HG02870 (cell line): ENCODE data around the gene KIF6.
"Not testable (repeated sequence)": the region's sequence is repeated elsewhere in the genome, so short reads cannot be mapped to it uniquely, and the experiment has no call there.

Experiments used
- ATAC-seq: cut with Tn5 transposase; IDR thresholded peaks from one replicate; pipeline ENCODE4 v1.9.1; 2021; ENCODE audit warnings: mild to moderate bottlenecking, moderate library complexity; ENCODE audit not compliant: unreplicated experiment

Gene KIF6

GRCh38 chr6:39558079-39558478 is 167.1 kb downstream of the KIF6 start:
- ATAC-seq = no peak

DNA sequence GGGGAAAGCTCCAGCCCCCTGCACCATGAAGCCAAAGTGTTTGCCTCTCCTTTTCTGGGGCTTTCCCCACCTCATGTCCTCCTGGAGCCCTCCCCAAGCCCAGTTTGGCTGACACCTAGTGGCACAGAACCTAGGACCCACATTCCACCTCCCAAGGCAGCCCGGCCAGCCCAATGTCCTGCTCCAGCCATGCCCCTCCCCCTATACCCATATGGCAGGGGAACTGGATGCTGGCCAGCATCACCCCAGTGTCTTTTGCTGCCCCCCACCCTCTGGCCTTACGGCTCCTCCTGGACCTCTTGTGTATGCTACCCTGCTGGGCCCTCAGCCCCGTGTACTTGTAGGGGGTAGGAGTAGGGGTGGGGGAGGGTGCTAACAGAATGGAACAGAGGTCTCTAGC is 170.1 kb downstream of the KIF6 start:
- no peak for ATAC-seq

DNA sequence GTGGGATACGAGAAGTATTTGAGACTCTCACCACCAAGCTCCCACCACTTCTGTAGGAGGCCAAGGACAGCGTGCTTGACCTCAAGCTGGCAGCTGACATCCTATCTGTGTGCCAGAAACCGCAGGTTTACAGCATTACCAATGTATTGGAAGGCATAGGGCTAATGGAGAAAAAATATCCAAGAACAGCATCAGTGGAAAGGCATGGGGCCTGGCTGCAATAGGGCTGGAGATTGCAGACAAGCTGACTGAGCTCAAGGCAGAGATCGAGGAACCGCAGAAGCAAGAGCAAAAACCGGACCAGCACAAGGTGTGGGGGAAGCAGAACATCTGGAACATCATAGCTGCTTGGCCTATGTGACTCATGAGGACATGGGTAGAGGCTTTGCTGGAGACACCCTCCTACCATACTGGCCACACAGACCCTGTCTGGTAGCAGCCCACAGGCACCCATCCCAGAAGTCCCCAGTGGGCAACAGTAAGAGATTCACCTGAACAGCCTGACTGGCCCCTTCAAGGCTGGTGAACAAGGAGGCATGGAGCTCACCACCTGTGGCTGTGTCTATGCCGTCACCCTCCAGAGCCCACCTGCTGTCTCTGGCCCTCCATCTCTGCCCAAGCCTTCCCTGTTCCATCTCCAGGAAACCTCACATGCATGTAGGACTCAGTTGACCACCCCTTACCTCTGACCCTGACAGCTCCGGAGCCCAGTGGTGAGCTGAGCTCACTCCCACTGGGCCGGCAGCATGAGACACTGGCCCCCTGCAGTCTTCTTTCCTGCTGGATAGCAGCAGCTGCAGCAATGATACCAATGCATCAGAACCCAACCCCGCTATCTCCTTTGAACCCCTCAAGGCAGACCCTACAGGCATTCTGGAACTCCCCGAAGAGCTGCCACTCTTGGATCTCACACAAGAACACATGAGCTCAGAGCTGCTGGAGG is 171.1 kb downstream of the KIF6 start:
- ATAC-seq = no peak

GRCh38 chr6:39553029-39553428 is 172.2 kb downstream of the KIF6 start:
- ATAC-seq = no peak

- no peak for ATAC-seq
Measured at GRCh38 chr6:39550191-39550590, 175.0 kb downstream of the KIF6 start.

- ATAC-seq = no peak
Measured at GRCh38 chr6:39546731-39547130, 178.5 kb downstream of the KIF6 start.

- ATAC-seq = no peak
Measured at GRCh38 chr6:39543950-39544349, 181.3 kb downstream of the KIF6 start.

- no peak for ATAC-seq
Measured at GRCh38 chr6:39543095-39543494, 182.1 kb downstream of the KIF6 start.

DNA sequence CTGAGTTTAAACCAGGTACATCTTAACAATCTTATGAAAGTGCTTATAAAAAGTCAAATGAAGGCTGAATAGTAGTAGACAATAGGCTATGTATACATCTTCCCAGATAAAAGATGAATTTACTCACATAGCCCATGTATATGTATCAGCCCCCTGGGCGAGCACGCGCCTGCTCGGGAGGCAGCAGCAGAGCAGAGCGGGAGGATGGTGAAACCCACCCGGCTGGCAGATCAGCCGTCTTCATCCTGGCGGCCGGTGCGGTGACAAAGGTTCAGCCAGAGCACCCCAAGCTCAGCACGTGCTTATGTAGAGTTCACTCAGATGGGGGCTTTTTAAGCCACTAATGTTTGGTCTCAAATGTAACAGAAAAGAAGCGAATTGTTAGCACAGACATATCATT is 184.8 kb downstream of the KIF6 start:
- no peak for ATAC-seq

GRCh38 chr6:39530201-39530759 is 194.9 kb downstream of the KIF6 start:
- ATAC-seq = peak; percentile 98

GRCh38 chr6:39527792-39528564 is 197.2 kb downstream of the KIF6 start:
- ATAC-seq = no peak

- ATAC-seq = no peak
Measured at GRCh38 chr6:39524007-39524406, 201.2 kb downstream of the KIF6 start.

GRCh38 chr6:39521958-39522357 is 203.2 kb downstream of the KIF6 start:
- ATAC-seq = no peak

- no peak for ATAC-seq
Measured at GRCh38 chr6:39520916-39521315, 204.3 kb downstream of the KIF6 start.

DNA sequence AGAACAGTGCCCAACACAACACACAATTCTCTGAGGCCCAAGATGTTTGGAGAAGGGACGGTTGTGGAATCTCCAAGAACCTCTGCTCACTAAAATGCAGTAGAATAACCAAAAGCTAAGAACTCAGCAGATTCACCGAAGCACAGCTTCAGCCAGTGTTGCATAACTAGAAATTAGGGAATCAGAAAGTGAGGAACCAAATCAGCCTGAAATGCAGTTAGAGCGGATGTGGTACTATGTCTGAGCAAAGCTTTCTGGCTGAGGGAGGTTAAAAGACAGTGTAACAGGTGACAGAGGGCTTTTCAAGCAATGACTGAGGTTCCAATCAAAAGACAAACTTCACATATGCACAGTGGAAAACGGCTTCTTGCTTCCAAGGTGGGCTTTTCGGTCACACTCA is 204.8 kb downstream of the KIF6 start:
- ATAC-seq = no peak

DNA sequence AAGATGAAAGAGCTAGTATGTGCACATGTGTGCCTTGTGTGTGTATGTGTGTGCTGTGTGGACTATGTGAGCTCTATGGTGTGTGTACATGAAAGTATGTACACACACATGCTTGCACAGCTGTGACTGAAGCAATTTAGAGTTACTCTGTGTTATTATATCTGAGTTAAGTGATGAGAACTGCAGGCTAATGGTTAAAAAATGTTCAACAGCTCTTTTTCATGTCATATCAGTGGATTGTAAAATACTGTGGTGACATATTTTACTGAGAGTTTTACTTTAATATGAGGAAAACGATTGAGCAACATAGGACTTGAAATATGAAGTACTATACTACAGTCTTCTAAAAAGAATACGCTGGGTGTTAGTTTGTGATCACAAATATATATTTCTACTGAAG is 207.0 kb downstream of the KIF6 start:
- ATAC-seq = no peak

- no peak for ATAC-seq
Measured at GRCh38 chr6:39517756-39518155, 207.5 kb downstream of the KIF6 start.

DNA sequence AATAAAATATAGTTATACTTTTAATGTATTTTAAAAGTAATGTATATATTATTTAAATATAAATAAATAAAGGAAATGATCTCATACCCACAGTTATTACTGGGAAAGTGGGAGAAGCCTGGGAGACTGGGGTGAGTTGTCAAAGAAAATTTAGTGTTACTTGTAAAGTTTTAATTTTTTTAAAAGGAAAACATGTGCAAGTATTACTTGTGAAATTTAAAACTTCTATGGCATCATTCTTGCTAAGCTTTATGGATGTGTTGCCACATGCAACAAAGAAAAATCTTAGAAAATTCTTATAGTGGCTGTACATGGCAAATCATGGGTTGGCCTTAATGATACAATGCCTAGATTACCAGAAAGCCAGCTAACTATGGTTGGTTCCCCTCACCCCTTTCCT is 208.7 kb downstream of the KIF6 start:
- ATAC-seq = no peak

GRCh38 chr6:39515471-39515870 is 209.7 kb downstream of the KIF6 start:
- no peak for ATAC-seq

DNA sequence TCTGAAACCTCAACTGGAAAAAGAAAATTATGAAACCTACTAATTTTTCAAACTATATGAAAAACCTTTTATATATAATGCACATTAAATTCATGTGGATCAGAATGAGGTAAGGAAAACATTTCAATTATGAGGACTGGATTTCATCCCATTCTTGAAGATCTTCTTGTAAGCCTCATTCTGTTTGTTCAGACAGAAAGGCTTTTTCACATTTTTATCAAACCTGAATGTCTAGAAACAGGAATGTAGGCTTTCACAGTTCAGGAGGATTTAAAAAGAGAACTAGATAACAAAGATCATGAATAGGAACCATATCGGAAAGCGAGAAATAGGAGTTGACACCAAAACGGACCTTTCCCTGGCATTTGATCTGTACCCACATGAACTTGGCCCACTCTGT is 210.2 kb downstream of the KIF6 start:
- no peak for ATAC-seq

DNA sequence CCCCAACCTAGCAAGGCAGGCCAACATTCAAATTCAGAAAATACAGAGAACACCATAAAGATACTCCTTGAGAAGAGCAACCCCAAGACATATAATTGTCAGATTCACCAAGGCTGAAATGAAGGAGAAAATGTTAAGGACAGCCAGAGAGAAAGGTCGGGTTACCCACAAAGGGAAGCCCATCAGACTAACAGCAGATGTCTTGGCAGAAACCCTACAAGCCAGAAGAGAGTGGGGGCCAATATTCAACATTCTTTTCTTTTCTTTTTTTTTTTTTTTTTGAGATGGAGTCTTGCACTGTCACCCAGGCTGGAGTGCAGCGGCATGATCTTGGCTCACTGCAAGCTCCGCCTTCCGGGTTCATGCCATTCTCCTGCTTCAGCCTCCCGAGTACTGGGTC is 215.4 kb downstream of the KIF6 start:
- not testable (repeated sequence) for ATAC-seq

- ATAC-seq = no peak
Measured at GRCh38 chr6:39508515-39508914, 216.7 kb downstream of the KIF6 start.
